Measurements from ENCODE around the gene OGDH. TPM values are rescaled to one million over a fixed set of nuclear protein-coding genes. Genes with fewer than 3 reads are reported as not detected.

OGDH gene
- total and polyA plus RNA-seq, 2 of the 13 experiments (the other 11 are each of a cell fraction or from before 2014, with no cell fraction given): 17.4 to 25.4 TPM

GRCh38 chr7:44705434-44705833 lies 99.0 kb downstream of the OGDH start:
- DNase-seq (ENCODE audit: low spot score) (no peak), FAIRE-seq (no peak), ATAC-seq (no peak)
- Histone ChIP-seq H2AFZ (ENCODE audit: low read length) (no peak overlapping the region), H3K4me2 (ENCODE audit: low read depth, low read length) (no peak overlapping the region), H3K79me2 (ENCODE audit: insufficient read depth, low read length) (no peaks in the 10 kb centered on the region), H3K27ac (ENCODE audit: extremely low read length, insufficient read depth, low read length) (no peak overlapping the region), H3K36me3 (replicated peaks in 1 of 2; ENCODE audit: control insufficient read depth in 1 of 2, insufficient read depth in 2 of 2, low read length in 2 of 2) (peaks cover 4 to 12% of the 10 kb centered on the region in 2 experiments; a peak in 2 of 5 replicates), H4K20me1 (ENCODE audit: insufficient read depth, low read length) (no peaks in the 10 kb centered on the region; the same call in 1 of the 2 replicates), H3K9me3 (ENCODE audit: low read length) (no peaks in the 10 kb centered on the region), H3K4me3 (replicated peaks in 1 of 3; ENCODE audit: insufficient read depth in 1 of 3, low read depth in 2 of 3, low read length in 3 of 3) (no peak overlapping the region), H3K27me3 (ENCODE audit: control insufficient read depth in 1 of 2, insufficient read depth in 2 of 2, low read length in 2 of 2) (no peaks in the 10 kb centered on the region), H3K9ac (ENCODE audit: insufficient read depth, low read depth, low read length) (no peak overlapping the region), H3K4me1 (ENCODE audit: insufficient read depth, low read length) (peaks cover 4% of the 10 kb centered on the region)
- ChIA-PET CTCF (ENCODE audit: low intra/inter-chr PET ratio, low total read pairs) (no interaction called here), POLR2A (no interaction called here)
- no TSS peak for BruUV-seq (replicated peaks)
- intact Hi-C loops (cut with micrococcal nuclease; ENCODE audit: unreplicated experiment) (no loop called here), in situ Hi-C loops (cut with HindIII; ENCODE audit: extremely low pct_ligation_motif_present, low pct_unique_long_range_greater_than_20kb) (no loop called here)
- WGBS (ENCODE audit: low lambda C conversion rate): 96% methylated on average over 3 of the region's 3 CpGs
- TF ChIP-seq, protein P1, sequence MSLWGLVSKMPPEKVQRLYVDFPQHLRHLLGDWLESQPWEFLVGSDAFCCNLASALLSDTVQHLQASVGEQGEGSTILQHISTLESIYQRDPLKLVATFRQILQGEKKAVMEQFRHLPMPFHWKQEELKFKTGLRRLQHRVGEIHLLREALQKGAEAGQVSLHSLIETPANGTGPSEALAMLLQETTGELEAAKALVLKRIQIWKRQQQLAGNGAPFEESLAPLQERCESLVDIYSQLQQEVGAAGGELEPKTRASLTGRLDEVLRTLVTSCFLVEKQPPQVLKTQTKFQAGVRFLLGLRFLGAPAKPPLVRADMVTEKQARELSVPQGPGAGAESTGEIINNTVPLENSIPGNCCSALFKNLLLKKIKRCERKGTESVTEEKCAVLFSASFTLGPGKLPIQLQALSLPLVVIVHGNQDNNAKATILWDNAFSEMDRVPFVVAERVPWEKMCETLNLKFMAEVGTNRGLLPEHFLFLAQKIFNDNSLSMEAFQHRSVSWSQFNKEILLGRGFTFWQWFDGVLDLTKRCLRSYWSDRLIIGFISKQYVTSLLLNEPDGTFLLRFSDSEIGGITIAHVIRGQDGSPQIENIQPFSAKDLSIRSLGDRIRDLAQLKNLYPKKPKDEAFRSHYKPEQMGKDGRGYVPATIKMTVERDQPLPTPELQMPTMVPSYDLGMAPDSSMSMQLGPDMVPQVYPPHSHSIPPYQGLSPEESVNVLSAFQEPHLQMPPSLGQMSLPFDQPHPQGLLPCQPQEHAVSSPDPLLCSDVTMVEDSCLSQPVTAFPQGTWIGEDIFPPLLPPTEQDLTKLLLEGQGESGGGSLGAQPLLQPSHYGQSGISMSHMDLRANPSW (CRISPR knock-in tag; IDR thresholded peaks at IDR 0.05; ENCODE audit: borderline replicate concordance): no peak
- TF ChIP-seq ZNF770 (CRISPR knock-in tag; IDR thresholded peaks at IDR 0.05): peak; percentile 57; the same call in 1 of the 2 replicates
- TF ChIP-seq BHLHE40 (IDR thresholded peaks at IDR 0.05; ENCODE audit: low read length): no peak
